ENCODE measurements around the gene NT5C1A. TPM values are rescaled to one million over a fixed set of nuclear protein-coding genes. Genes with fewer than 3 reads are reported as not detected.
A peak's percentile ranks its signal among the peaks of the same experiment; 100 is the strongest.

NT5C1A gene
- total RNA-seq, 1 donor from 2014 or later, result 0.56 TPM

DNA sequence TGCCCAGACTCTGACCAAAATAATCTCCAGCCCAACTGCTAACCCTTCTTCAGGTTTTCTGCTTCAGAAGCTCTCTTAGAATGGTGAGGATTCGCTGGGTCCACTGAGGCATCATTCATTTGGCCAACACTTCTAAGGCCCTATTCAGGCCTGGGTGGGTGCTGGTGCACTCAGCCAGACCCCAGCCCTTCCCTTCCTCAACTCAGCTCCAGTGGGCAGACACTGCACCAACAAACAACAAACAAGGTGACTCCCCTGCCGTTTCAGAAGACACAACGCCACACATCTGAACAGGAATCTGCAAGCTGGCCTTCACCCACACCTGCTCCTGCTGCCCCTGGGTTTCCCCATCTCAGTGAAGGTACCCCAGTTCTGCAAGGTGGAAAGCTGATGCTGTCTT lies 38.5 kb downstream of the NT5C1A start:
- Mint-ChIP-seq H3K27me3 (peaks cover 28% of the 10 kb centered on the region), H3K4me1 (peaks cover 16% of the 10 kb centered on the region), H3K36me3 (ENCODE audit: low read depth) (no peaks in the 10 kb centered on the region), H3K9me3 (no peaks in the 10 kb centered on the region), H3K4me3 (no peak overlapping the region), H3K27ac (no peak overlapping the region)
- intact Hi-C loops (cut with micrococcal nuclease), result no loop called here
- no peak for DNase-seq

GRCh38 chr1:39632682-39633417 lies 39.1 kb downstream of the NT5C1A start:
- peaks cover 16% of the 10 kb centered on the region for H3K4me1 Mint-ChIP-seq
- H3K27ac Mint-ChIP-seq, result no peak overlapping the region
- no peaks in the 10 kb centered on the region for H3K9me3 Mint-ChIP-seq
- H3K36me3 Mint-ChIP-seq (ENCODE audit: low read depth), result no peaks in the 10 kb centered on the region
- H3K27me3 Mint-ChIP-seq, result peaks cover 23% of the 10 kb centered on the region
- no peak overlapping the region for H3K4me3 Mint-ChIP-seq
- DNase-seq, result no peak
- intact Hi-C loops (cut with micrococcal nuclease), result no loop called here

GRCh38 chr1:39632323-39632681 lies 39.6 kb downstream of the NT5C1A start:
- Mint-ChIP-seq H3K27me3 (peaks cover 17% of the 10 kb centered on the region), H3K9me3 (no peaks in the 10 kb centered on the region), H3K27ac (no peak overlapping the region), H3K4me1 (peaks cover 16% of the 10 kb centered on the region), H3K36me3 (ENCODE audit: low read depth) (no peaks in the 10 kb centered on the region), H3K4me3 (no peak overlapping the region)
- DNase-seq, result no peak
- intact Hi-C loops (cut with micrococcal nuclease), result no loop called here

GRCh38 chr1:39631361-39632322 lies 40.3 kb downstream of the NT5C1A start:
- H3K27me3 Mint-ChIP-seq, result peaks cover 16% of the 10 kb centered on the region
- DNase-seq, result no peak
- intact Hi-C loops (cut with micrococcal nuclease), result no loop called here
- no peaks in the 10 kb centered on the region for H3K9me3 Mint-ChIP-seq
- no peak overlapping the region for H3K4me3 Mint-ChIP-seq
- H3K4me1 Mint-ChIP-seq, result peaks cover 16% of the 10 kb centered on the region
- H3K27ac Mint-ChIP-seq, result peak overlapping the region; percentile 46
- H3K36me3 Mint-ChIP-seq (ENCODE audit: low read depth), result no peaks in the 10 kb centered on the region

DNA sequence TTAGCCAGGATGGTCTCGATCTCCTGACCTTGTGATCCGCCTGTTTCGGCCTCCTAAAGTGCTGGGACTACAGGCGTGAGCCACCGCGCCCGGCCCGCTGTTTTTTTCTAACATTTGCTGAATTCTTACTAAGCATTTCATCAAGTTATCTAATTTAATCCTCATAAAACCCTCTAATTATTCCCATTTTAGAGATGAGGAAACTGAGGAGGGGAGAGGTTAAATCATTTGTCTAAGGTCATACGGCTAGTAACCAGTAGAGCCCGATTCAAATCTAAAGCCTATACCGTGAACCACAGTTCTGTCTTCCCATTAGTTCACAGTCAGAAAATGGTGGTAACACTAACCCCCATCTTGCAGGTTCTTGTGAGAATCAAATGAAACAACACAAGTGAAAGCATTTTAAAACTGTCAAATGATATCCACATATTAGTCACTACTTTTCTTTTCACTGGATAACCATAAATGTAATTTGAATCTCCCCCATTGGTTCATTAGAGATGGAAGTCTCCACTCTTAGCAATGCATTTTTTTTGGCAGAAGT lies 43.0 kb downstream of the NT5C1A start:
- Mint-ChIP-seq H3K9me3 (no peaks in the 10 kb centered on the region), H3K4me1 (peaks cover 16% of the 10 kb centered on the region), H3K4me3 (no peak overlapping the region), H3K27ac (no peak overlapping the region), H3K27me3 (peaks cover 10% of the 10 kb centered on the region), H3K36me3 (ENCODE audit: low read depth) (no peaks in the 10 kb centered on the region)
- intact Hi-C loops (cut with micrococcal nuclease), result no loop called here
- DNase-seq, result no peak

DNA sequence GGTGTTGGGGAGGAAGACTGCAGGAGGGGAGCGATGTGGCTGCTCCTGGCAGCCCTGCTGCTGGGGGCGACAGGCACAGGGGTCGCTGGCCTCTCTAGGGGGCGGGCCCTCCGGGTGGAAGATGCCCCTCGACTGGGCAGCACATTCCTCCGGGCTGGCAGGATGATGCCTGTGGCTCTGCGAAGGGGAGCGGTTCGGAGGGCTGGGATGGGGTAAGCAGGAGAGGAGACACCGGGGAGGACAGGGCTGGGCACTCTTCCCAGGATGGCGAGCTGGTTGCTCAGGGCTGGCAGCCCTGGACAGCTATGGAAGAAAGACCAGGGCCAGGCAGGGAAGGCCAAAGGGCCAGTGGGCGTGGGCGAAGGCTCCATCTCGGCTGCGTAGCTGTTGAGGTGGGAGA lies 45.3 kb downstream of the NT5C1A start:
- Mint-ChIP-seq H3K4me3 (no peak overlapping the region), H3K27me3 (peaks cover 8% of the 10 kb centered on the region), H3K36me3 (ENCODE audit: low read depth) (no peaks in the 10 kb centered on the region), H3K9me3 (no peaks in the 10 kb centered on the region), H3K27ac (no peak overlapping the region), H3K4me1 (peaks cover 9% of the 10 kb centered on the region)
- intact Hi-C loops (cut with micrococcal nuclease), result no loop called here
- no peak for DNase-seq

DNA sequence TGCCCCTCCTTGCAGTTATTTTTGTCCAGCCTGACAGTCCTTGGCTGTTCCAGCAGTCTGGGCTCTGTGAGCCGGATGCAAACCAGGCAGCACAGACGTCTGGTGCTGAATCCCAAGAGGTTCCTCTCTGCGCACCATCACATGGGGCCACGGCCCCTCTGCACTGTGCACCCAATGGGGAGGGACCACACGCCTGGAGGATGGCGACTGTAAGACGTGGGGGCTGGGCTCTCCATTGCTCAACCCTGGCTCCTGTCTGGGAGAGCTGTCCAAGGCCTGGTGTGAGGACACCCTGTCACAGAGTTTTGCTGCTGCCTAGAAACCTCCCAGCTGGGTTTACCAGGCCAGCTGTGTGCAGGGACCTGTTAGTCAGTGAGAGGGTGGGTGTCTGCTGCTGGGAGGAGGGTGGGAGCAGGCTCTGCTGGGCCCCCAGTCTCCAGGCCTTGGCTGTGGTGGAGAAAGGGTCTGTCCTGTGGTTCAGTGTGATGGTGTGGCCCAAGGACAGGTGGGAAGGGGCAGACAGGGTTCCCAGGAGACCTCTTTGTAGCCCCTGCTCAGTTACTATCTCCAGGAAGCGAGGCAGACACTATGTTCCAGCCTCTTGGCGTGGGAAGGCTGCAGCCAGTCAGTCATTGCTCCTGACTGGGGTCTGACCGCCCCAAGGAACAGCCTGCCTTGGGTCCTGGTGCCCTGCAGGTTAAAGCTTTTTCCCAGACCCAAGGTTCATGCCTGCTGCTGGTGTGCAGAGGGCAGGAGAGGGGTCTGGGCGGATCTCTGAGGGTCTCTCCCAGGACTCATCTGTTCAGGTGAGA lies 46.2 kb downstream of the NT5C1A start:
- DNase-seq, result no peak
- no peak overlapping the region for H3K4me3 Mint-ChIP-seq
- H3K27ac Mint-ChIP-seq, result no peak overlapping the region
- peaks cover 2% of the 10 kb centered on the region for H3K4me1 Mint-ChIP-seq
- no peaks in the 10 kb centered on the region for H3K36me3 Mint-ChIP-seq (ENCODE audit: low read depth)
- no peaks in the 10 kb centered on the region for H3K9me3 Mint-ChIP-seq
- intact Hi-C loops (cut with micrococcal nuclease), result no loop called here
- H3K27me3 Mint-ChIP-seq, result peaks cover 8% of the 10 kb centered on the region

DNA sequence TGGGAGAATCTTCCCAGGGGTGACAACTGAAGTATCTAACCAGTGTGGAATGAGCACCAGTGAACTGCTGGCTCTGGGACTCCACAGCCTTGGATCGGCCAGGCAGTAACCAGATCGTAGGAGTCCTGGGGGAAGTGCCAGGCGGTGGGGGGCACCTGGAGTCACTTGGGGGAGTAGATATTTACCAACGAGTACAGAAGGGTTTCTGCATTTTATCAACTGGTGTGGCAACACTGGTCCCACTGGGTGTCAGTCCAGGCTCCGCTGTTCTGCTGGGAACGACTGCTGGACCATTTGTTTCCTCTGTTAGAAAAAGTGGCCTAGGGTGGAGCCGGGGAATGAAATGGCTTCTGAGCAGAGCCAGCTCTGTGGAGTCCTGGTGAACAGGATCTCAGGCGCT lies 46.9 kb downstream of the NT5C1A start:
- intact Hi-C loops (cut with micrococcal nuclease), result no loop called here
- peaks cover 8% of the 10 kb centered on the region for H3K27me3 Mint-ChIP-seq
- no peaks in the 10 kb centered on the region for H3K36me3 Mint-ChIP-seq (ENCODE audit: low read depth)
- no peak overlapping the region for H3K4me3 Mint-ChIP-seq
- no peaks in the 10 kb centered on the region for H3K9me3 Mint-ChIP-seq
- no peak overlapping the region for H3K27ac Mint-ChIP-seq
- no peak for DNase-seq
- peaks cover 2% of the 10 kb centered on the region for H3K4me1 Mint-ChIP-seq

DNA sequence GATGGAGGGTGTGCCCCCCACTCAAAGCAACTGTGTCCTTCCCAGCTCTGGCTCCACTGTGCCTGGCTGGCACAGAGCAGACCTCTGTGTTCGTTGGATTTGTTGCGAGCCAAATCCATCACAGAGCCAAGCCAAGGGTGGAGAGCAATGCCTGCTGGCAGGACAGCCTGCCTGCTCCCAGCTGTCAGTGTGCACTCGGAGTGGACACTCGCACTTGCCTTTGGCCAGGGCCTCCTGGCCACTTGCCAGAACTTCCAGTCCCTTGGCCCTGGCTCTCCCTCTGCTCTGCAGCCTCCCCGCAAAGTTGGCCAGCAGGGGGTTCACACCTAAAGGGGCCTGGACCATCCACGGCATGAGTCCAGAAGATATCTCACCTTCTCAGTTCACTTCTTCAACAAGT lies 48.9 kb downstream of the NT5C1A start:
- no peaks in the 10 kb centered on the region for H3K4me1 Mint-ChIP-seq
- peaks cover 11% of the 10 kb centered on the region for H3K27me3 Mint-ChIP-seq
- intact Hi-C loops (cut with micrococcal nuclease), result no loop called here
- DNase-seq, result no peak
- no peaks in the 10 kb centered on the region for H3K9me3 Mint-ChIP-seq
- no peak overlapping the region for H3K4me3 Mint-ChIP-seq
- no peaks in the 10 kb centered on the region for H3K36me3 Mint-ChIP-seq (ENCODE audit: low read depth)
- no peak overlapping the region for H3K27ac Mint-ChIP-seq

DNA sequence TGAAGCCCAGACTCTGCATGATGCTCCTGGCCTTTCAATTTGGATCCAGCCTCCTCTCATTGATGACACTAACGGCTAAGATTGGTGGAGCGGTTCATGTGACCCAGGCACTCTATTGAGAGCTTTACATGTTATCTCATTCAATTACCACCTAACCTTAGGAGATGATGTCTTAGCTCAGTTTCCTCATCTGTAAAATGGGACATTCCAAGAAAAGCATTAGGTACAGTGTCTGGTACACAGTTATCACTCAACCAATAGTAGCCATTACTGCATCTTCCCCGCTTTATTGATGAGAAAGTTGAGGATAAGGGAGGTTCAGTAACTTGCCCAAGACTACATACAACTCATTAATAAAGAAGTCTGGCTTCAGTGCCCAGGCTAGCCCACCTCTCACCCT lies 49.5 kb downstream of the NT5C1A start:
- Mint-ChIP-seq H3K27ac (no peak overlapping the region), H3K9me3 (no peaks in the 10 kb centered on the region), H3K4me3 (no peak overlapping the region), H3K27me3 (peaks cover 12% of the 10 kb centered on the region), H3K4me1 (no peaks in the 10 kb centered on the region), H3K36me3 (ENCODE audit: low read depth) (no peaks in the 10 kb centered on the region)
- intact Hi-C loops (cut with micrococcal nuclease), result no loop called here
- DNase-seq, result no peak

- Mint-ChIP-seq H3K27me3 (peaks cover 20% of the 10 kb centered on the region), H3K4me3 (no peak overlapping the region), H3K36me3 (ENCODE audit: low read depth) (no peaks in the 10 kb centered on the region), H3K27ac (no peak overlapping the region), H3K4me1 (no peaks in the 10 kb centered on the region), H3K9me3 (no peaks in the 10 kb centered on the region)
- intact Hi-C loops (cut with micrococcal nuclease), result no loop called here
- no peak for DNase-seq
Observed at GRCh38 chr1:39620659-39621165, 51.2 kb downstream of the NT5C1A start.

GRCh38 chr1:39617488-39618049 lies 54.3 kb downstream of the NT5C1A start:
- H3K36me3 Mint-ChIP-seq (ENCODE audit: low read depth), result no peaks in the 10 kb centered on the region
- H3K4me1 Mint-ChIP-seq, result no peaks in the 10 kb centered on the region
- H3K4me3 Mint-ChIP-seq, result no peak overlapping the region
- DNase-seq, result no peak
- H3K27ac Mint-ChIP-seq, result no peak overlapping the region
- peaks cover 13% of the 10 kb centered on the region for H3K27me3 Mint-ChIP-seq
- intact Hi-C loops (cut with micrococcal nuclease), result no loop called here
- H3K9me3 Mint-ChIP-seq, result no peaks in the 10 kb centered on the region

DNA sequence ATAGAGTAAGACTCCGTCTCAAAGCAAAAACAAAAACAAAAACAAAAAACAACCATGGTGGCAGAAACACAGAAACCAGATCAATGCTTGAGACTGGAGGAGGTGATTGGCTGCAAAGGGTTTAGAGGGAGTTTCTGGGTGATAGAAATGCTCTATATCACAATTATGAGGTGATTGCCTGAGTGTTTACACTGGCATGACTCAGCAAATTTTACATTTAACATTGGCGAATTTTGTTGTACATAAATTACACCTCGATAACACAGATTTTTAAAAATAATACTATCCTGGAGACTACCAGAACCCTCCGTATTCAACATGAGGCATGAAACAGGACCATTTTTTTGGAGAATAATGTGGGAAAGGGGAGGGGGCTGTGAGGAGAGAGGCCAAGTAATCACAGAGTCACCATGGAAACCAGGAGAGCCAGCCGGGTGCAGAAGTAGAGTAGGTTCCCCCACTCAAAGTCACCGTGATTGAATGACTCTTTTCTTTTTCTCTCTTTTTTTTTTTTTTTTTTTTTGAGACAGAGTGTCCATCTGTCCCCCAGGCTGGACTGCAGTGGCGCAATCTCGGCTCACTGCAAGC lies 56.7 kb downstream of the NT5C1A start:
- intact Hi-C loops (cut with micrococcal nuclease), result no loop called here
- Mint-ChIP-seq H3K4me1 (no peaks in the 10 kb centered on the region), H3K9me3 (no peaks in the 10 kb centered on the region), H3K4me3 (no peak overlapping the region), H3K36me3 (ENCODE audit: low read depth) (no peaks in the 10 kb centered on the region), H3K27me3 (peaks cover 13% of the 10 kb centered on the region), H3K27ac (no peak overlapping the region)
- no peak for DNase-seq

Measured in activated CD4-positive, alpha-beta T cell treated with anti-CD3 and anti-CD28 coated beads, Interleukin-2, amount 10 ng/mL, durations not matched to agents 24 days and 14 days (primary cell).